GM21737 (cell line): ENCODE results near the gene NACC2.
"Not testable (repeated sequence)": the region's sequence is repeated elsewhere in the genome, so short reads cannot be mapped to it uniquely, and the experiment has no call there.

Source experiments
- ATAC-seq: cut with Tn5 transposase; IDR thresholded peaks from one replicate; pipeline ENCODE4 v1.9.1; 2021; ENCODE audit warnings: mild to moderate bottlenecking, moderate library complexity; ENCODE audit not compliant: unreplicated experiment

NACC2 gene

DNA sequence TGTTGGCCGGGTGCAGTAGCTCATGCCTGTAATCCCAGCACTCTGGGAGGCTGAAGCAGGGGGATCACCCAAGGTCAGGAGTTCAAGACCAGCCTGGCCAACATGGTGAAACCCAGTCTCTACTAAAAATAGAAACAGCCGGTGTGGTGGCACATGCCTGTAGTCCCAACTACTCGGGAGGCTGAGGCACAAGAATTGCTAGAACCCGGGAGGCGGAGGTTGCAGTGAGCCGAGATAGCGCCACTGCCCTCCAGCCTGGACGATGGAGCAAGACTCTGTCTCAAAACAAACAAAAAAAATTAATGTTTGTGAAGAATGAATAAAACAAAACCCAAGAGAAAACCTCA, 68.2 kb downstream of the NACC2 start:
- not testable (repeated sequence) for ATAC-seq

DNA sequence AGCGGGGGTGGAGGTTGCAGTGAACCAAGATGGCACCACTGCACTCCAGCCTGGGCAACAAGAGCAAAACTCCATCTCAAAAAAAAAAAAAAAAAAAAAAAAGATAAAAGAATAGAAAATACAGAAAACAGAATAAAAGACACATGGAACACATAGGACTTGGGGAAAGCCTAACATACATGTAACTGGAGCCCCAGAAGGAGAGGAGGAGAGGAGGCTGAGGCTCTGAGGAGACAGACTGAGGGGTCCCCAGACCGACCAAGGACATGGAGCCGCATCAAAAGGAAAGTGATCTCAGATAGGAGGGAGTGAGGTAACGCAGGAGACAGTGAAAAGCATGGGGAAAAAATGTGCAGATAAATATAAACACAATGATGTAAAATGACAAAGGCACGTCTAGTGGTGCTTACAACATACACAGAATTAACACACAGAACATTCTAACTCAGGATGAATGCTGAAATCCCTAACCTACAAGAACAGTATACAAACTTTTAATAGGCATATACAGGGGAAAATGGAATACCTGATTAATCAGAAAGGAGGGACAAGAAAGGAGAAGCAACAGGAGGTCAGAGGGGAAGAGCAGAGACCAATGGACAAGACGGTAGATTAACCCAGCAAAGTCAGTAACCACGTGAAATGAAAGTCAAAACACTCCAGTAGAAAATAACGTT, 68.7 kb downstream of the NACC2 start:
- ATAC-seq: no peak

DNA sequence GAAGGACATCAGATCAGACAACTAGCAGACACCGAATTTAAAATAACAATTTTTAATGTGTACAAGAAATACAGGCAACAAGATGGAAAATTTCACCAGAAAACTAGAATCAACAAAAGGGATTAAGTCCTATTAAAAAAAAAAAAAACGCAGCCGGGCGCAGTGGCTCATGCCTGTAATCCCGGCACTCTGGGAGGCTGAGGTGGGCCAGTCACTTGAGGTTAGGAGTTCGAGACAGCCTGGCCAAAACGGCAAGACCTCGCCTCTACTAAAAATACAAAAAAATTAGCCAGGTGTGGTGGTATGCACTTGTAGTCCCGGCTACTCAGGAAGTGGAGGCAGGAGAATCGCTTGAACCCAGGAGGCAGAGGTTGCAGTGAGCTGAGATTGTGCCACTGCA, 69.6 kb downstream of the NACC2 start:
- ATAC-seq: no peak

DNA sequence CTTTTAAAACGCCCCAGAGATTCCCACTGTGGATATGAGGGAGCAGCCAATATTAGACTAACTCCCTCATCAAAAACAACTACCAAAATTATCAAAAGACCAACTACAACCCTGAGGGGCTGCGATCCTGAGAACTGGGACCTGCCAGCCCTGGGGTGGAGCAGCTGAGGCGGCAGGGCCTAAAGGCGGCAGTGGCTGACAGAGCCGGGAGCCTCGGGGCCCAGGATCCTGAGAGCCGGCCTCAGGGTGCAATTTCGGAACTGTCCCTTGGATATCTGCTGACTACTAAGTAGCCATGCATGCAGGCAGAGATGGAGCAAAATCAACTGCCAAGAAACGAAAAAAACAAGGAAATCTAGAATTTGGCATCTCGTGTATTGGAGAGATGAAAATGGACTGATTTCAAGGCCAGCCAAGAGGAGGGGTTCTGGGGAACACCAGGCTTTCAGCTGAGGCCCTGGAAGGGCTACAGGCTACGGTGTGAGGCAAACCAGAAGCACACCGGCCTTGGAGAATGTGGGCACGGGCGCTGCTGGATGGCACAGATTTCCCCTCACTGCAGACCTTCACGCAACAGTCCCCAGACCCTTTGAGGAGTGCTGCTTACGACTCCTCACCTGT, 70.3 kb downstream of the NACC2 start:
- ATAC-seq: no peak

DNA sequence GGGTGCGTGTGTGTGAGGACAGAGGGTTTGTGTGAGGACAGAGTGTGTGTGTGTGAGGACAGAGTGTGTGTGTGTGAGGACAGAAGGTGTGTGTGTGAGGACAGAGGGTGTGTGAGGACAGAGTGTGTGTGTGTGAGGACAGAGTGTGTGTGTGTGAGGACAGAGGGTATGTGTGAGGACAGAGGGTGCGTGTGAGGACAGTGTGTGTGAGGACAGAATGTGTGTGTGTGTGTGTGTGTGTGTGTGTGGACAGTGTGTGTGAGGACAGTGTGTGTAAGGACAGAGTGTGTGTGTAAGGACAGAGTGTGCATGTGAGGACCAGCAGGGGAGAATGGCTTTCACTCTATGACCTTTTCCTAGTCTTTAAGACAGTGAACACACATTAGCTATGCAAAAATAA, 70.8 kb downstream of the NACC2 start:
- no peak for ATAC-seq

DNA sequence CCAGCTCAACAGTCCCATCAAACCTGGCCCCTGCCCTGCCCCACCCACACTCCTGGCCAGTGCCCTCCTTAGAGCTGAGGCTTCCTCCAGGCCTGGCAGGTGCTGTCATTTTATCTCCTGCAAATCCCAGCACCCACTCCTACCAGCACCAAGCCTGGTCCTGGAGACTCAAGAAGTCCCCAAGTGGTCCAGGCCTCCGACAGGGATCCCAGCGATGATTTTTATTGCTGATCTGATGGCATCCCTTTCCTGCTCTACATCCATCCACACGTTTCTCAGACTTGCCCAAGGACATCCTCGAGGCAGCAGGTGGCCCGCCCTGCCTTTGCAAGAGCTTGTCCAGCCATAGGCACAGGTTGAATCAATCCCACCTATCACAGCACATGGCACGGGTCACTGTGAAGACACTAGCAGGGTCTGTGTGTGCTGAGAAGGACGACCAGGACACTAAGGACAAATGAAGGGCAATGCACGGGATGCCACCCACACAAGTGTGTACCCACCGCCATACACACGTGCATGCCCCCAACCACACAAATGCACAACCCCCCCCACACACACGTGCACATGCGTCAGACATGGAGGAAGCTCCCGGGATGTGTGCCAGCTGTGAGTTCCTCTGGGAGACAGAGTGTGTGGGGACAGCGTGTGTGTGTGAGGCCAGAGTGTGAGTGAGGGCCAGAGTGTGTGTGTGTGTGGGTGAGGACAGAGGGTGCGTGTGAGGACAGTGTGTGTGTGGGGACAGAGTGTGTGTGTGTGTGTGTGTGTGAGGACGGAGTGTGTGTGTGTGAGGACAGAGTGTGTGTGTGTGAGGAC, 71.5 kb downstream of the NACC2 start:
- ATAC-seq: no peak

DNA sequence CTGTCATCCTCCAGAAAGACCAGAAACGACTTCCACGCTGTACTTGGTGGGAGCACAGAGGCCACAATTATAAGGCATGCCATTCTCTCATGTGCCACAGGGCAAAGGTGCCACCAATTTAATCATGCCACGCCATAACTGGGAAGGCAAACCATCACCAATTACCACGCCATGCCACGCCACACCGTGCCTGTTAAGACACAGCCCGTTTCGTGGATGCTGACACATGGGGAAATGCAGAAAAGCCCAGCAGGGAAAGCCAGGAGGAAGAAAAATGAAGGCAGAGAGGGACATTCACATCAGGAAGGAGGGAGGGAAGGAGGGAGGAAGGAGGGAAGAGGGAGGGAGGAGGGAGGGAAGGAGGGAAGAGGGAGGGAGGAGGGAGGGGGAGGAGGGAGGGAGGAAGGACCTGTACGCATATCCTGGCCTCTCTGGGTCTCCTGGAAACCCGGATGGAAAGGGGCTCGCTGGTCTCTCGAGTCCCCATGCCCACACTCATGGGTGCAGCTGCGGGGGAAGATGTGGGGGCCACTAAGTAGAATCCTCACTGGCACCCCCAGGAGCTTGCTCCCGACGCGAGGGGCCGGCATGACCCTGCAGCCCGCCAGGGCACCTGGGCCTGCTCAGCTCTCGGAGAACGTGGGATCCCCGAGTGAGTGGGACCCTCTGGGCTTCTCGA, 72.2 kb downstream of the NACC2 start:
- no peak for ATAC-seq

DNA sequence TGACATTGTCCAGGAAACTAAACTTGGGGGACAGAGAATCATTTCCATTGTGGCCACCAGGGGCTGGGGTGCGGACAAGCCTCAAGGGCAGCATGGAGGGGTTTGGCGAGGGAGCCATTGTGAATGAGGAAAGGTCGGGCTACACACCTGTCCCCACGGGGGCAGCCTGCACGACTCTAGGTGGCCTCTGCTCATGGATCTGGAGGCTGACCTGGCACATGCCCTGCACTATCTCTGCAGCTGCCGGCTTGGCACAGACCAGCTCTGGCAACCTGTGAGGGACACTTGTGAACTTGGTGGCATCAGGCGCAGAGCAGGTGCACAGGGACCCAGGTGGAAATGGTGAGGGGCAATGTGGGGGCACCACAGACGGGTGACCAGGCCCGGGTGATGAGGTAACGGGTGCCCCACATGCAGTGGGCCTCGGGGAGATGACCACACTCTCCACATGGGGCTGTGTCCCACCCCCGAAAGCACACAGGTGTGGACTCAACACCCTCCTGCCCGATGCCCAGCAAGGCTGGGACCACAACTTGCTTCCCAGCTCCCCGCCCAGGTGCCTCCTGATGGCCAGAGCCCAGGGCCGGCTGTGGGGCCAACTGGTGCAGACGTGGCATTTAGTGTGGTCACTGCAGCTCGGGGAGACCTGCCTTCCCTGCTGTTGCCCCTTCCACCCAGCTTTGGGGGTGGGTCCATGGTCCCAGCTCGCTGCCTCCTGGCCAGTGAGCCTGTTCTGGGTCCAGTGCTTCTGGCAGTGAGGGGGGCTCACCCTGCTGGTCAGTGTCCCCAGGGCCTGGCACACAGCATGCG, 73.0 kb downstream of the NACC2 start:
- ATAC-seq: no peak

DNA sequence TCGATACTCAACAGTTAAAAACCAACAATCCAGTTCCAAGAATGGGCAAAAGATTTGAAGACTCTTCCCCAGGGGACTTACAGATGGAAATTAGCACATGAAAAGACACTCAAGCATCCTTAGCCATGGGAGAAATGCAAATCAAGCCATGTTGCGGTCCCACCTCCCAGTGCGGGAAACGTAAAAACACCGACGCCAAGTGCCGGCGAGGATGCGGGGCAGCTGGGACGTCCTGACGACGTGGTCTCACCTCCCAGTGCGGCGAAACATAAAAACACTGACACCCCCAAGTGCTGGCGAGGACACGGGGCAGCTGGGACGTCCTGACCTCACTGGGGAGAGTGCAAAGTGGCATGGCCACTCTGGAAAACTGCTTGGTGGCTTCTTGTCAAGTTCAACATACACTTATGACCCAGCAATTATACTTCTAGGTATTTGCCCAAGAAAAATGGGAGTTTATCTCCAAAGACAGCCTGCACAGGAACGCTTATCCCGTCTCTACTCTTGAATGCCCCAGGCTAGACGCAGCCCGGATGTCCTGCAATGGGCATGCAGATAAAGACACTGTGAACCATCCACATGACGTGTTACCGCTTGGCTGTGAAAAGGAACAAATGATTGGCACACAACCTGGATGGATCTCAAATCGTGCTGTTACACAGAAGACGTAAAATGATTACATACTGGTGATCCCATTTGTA, 73.8 kb downstream of the NACC2 start:
- no peak for ATAC-seq

DNA sequence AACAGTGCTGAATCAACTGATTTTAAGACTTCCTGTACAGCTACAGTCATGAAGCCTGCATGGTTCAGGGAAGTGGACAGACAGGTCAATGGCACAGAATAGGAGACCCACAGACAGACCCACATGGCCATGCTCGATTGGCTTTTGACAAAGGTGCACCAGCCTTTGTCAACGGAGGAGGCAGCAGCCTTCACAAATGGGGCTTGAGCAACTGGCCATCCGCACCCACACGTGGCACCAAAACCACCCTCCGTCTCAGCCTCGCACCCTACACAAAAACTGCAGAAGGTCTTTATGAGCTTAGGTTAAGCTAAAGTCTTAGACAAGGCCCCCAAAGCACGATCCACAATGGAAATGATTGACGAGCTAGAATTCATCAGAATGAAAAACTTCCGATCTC, 74.4 kb downstream of the NACC2 start:
- ATAC-seq: no peak

DNA sequence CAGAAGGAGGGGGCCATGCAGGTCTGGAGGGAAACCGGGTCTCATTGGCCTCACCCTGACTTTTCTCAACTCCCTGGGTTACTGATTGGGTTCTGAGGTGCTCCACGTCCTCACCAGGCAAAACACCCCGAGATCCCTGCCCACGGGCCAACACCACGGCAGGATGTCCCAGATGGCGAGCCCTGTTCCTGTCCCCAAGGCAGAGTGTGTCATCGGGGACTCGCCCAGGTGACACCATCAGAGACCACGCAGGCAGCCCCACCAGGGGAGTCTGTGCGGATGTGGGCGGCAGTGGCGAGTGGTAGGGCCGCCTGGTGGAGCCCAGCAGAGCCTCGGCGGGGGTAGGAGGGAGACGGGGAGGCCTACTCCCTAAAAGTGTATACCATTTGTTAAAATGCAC, 74.9 kb downstream of the NACC2 start:
- no peak for ATAC-seq

DNA sequence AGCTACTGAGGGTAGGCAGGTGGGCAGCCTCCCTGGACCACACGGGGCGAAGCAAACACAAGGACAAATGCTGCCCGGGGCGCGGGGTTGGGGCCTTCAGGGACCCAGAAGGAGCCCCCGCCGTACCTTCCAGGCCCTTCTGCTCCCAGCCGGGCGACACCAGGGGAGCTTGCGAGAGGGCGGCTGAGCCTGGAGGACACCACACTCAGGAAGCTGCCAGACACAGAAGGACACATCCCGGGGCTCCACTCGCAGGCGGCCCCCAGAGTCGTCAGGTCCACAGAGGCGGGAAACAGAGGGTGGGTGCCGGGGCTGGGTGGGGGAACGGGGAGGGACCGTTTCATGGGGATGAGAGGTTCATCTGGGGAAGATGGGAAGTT, 75.4 kb downstream of the NACC2 start:
- ATAC-seq: no peak

DNA sequence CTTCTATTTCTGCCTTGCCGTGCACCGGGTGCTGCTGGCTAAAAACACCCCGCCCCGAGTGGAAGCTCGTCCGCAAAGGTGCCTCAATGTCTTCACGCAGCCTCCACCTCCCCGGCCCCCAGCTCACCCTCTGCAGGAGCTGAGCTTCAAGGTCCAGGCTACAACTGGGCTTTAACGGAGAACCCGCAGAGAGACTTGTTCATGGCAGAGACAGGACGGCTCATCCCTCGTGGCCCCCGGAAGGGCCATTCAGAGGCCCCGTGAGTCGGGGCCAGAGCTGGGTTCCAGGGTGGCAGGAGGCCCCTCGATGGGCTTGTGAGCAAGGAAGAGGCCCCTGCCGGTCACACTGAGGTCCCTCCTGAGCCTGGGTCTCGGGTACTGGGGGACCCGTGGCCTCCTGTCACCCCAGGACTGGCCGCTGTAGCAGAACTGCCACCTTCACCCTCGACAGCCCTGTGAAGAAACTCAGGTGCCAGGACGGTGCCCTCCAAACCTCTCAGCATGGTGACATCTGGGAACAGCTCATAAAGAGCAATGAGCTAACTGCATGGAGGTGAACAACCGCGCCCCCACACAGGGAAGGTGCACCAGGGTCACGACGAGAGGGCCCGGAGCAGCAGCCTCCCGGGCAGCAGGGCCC, 75.9 kb downstream of the NACC2 start:
- ATAC-seq: no peak

DNA sequence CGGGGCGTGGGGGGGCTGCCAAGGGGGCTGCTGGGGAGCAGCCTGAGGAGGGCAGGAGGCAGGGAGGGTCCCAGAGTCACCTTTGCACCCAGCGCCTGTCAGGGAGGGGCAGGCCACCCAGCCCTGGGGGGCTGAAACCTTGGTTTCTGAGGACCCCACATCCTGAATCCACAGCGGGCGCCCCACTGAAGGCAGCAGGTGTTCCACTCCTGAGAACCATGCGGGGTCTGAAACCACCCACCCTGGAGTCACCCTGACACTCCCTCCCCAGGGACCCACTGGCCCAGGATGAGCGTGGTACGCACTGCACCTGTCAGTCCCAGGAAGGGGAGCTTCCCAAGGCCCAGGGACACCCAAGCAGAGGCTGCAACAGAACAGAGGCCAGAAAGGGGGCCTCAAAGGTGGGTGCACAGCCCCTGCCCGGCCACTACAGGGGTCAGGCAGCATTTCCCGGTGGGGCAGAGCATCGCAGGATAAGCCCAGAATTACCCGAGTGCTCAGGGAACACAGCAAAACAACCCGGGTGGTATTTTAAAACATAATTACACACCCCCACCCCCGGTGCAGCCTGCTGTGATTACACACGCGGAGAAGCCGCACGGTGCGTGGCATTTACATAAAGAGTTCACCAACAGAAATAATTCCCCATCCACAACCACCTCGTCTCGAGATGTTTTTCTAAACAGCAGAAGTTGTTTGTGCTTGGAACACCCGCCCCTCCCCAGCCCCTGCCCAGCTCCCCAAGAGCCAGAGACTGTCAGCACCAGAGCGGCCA, 76.6 kb downstream of the NACC2 start:
- ATAC-seq: no peak

DNA sequence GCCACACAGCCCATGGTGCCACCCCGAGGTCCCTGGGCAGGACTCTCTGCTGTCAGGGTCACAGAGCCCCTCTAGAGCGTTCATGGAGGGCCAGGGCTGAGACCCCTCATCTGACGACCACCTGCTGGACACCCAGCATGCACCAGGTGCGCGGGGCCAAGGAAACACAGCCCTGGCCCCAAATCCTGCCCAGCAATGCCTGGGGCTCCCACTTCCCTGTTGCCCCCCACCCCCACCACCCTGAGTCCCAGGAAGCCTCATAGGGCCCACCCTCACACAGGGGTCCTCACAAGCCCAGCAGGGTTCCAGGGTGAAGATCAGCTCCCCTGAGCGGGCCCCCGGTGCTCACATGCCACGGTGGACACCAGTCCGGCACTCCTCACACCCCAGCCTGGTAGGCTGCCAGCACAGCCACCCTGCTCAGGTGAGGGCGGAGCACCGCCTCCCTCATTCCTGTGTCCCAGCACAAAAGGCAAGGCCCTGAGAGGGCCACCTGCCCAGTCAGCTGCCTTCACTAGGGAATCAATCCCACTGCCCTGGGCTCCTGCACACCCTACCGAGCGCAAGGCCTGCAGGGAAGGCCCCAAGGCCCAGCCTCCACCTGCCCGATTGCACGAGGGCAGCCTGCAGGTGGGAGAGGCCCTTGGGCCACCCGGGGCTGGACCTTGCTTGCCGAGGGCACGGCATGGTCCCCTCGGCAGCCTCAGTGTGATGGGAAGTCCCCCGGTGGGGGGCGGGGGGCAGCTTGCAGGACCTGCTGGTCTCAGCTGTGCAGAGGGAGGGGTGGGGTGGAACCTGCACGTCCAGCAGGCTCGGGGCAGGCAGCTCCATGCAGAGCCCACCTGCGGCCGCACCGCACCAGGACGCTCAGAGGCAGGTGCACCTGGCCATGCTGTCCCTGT, 77.5 kb downstream of the NACC2 start:
- ATAC-seq: no peak

DNA sequence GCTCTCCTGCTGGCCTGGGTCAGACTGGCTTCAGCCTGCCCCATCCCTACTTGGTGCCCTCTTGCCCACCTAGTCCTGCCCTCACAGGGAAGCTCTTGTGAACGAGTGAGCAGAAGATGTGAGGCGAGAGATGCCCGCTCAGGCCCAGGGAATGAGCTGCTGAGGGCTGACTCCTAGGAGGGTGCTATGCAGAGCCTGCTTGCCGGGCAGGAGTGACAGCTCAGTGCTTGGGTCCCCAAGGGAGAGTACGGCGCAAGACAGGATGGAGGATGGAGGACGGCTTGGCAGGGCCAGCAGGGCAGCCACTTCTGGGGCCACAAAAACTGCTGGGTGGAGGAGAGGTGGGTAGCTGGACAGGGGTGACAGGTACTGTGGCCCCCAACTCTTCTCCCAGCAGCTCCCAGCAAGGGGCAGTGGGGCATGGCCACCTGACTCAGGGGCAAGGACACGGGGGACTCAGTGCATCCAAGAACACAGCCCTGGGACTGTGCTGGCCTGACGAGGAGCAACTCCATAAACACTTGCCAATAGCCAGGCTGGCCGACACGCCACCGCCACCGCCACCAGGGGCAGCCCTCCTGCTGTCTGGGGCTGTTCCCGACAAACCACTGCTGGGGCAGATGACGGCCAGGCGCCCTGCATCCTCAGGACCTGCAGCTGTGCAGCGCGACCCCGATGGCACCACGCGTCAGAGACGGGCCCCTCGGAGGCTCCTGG, 78.4 kb downstream of the NACC2 start:
- ATAC-seq: no peak
